SK-N-MC (cell line): ENCODE measurements around the gene CDKN2B-AS1.

Experiments used
- EZH2 ChIP-seq: fragments of 200-600 bp; sonication (generic); IDR thresholded peaks from one replicate; pipeline ENCODE4 v1.6.1; 2017; ENCODE audit warnings: antibody characterized with exemption
- FOXP2 ChIP-seq: optimal IDR thresholded peaks from 2 replicates; pipeline ENCODE3; 2011; ENCODE audit warnings: mild to moderate bottlenecking, moderate library complexity; ENCODE audit not compliant: insufficient read depth; ENCODE audit errors: extremely low read length, control extremely low read depth
- POLR2AphosphoS5 ChIP-seq: IDR thresholded peaks from 2 replicates; pipeline ENCODE4 v1.6.1; 2012; ENCODE audit warnings: mild to moderate bottlenecking, low read depth, low read length, borderline replicate concordance

DNA sequence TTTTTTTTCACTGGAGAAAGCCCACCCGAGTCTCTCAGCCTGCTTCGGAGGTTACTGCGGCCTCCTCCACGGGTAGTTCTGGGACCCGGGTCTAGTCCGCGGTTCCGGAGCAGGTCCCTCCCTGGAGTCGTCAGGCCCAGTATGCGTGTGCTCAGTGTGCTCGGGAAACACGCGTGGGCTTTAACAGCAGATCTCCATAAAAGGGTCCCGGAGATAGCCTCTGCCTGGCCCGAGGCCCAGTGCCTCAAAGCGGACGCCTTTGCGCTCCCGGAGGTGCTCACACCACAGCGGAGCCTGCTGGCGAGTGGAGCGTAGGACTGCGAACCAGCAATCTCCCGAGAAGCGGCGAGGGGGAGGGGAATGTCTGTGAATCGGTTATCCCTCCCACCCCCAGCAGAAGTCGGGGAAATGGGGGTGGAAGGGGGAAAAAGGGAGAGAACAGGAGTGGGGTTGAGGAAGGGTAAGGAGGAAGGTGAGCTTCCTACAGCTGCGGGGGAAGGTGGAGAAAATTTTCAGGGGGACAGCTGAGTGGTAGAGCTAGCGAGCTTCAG is 29.1 kb upstream of the CDKN2B-AS1 start:
- TF ChIP-seq EZH2 (no peak), POLR2AphosphoS5 (no peak), FOXP2 (no peak)
